GM19351 (cell line): ENCODE data around the gene LAMA2.

Experiments
- ATAC-seq: cut with Tn5 transposase; IDR thresholded peaks from one replicate; pipeline ENCODE4 v1.9.1; 2021; ENCODE audit warnings: mild to moderate bottlenecking, moderate library complexity; ENCODE audit not compliant: unreplicated experiment

Gene LAMA2

DNA sequence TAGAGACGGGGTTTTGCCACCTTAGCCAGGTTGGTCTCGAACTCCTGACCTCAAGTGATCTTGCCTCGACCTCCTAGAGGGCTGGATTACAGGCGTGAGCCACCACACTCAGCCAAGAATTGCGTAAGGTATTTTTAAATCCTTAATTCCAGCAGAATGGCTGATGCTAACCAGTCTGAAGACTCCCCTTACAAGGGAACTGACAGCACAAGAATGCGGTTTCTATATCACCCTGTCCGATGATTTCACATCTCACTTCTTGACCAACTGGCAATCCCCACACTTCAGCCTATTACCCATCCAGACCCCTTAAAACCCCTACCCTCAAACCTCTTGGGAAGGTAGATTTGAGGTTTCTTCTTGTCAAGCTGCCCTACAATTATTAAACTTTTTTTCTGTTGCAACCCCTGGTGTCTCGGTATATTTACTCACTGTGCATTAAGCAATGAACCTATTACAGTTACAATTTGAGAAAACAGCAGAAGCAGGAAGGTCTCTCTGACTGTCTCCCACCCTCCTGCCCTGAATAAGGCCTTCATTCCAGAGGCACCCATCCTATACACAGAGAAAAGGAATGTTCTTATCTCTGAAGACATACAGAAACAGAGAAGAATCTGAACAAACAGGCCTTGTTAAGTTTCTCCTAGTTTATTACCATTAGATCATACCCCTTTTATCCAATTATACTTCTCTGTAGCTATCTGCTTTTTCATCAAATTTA is 662.1 kb downstream of the LAMA2 start:
- no peak for ATAC-seq

DNA sequence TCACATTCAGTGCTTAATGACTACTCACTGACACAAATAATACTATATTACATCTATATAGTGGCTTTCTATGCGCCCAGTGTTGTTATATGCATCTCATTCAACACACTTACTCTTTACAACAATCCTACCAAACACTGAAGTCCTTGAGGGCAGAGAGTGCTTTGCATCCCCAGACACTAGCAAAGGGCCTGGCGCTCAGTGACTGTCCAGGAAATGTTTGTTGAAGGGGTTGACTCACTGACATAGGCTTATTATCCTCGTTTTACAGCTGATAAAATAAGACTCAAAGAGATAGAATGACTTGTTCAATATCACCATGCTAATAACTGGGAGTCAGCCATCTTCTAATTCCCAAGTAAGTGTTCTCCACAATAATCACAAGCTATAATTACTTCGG is 663.8 kb downstream of the LAMA2 start:
- no peak for ATAC-seq

DNA sequence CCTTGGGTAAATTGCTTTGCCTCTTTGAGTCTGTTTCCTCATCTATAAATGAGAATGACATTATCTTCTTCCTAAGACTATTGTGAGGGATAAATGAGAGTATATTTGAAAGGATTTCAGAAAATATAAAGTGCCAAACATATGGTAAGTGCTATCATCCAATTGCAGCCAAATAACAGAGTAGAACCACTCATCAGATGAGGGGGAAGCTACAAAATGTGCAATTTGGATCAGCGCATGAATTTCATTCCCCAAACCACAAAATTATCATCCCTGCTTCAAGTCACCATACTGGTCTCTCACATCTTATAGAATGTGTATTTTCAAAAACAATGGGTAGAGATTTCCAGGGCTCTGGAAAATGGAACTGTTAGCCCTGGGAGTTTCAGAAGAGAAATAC is 668.5 kb downstream of the LAMA2 start:
- no peak for ATAC-seq

DNA sequence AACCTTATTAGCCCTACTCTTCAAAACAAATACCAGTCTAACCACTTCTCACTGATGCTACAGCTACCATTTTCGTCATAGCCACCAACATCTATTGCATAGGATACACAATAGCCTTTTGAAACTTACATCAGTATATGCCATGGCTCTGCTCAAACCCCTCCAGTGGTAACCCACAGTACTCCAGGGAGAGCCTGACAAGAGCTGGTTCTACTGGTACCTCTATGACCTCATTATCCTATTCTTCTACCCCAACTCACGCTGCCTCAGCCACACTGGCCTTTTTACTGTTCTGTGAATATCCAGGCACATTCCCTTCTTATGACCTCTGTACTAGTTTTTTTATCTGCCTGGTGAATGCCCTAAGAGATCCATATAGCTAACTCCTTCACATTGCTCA is 669.5 kb downstream of the LAMA2 start:
- no peak for ATAC-seq

DNA sequence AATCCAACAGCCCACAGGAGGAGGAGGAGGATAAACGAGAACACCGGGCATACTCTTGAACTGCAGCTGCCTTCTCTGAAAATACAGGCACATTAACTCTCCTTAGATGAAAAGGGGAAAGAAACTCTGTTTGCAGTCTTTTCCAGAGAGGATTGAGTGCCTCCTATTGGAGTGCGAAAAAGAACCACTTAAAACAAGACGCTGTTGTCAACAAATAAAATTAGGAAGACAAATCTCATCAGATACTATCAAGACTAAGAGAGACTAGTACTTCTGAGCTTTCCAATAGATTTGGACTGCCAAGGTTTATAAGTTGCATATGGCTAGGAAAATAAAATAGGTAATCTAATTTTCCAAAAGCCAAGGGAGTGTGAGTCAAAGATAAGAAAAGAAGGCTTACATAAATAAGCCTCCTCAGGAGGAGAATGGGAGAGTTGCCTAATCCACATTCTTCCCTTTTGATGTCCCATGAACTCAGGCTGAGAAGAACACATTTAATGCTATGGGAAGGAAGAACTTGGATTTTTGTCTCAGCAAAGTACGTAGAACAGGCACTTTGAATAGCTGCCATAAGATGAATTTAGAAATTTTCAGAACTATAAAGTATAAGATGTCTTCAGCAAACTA is 672.4 kb downstream of the LAMA2 start:
- ATAC-seq = no peak

DNA sequence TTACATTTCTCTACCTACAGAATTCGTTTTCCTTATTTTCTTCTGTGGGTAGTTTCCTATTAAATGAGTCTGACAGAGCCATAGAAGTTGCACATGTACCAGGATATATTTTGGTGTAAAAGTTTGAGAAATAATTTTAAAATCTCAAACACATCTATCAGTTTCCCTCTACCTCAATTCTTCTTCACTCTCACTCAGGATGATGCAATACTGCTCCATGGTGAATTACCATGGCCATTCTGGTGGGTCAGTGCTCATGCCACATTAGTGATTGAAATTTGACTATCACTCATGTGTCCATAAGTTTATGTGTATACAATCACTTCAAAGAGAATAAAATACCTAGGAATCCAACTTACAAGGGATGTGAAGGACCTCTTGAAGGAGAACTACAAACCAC is 675.3 kb downstream of the LAMA2 start:
- no peak for ATAC-seq

DNA sequence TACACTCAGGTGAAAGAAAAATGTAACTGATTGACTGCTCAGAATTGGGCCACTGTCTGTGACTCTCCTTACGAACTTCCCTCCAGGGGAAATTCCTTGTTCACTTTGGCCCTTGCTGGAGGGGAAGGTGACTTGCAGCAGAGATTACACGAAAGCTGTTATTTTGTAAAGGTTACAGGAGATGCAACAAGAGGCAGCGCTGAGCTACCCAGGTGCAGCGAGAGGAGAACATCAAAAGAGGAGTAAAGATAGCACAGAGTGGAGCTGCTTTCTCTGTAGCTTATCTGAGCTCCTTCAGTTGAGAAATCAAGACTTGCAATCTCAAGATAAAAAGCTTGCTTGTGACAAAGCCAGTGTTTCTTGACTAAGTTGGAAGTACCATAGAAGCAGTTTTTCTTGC is 682.4 kb downstream of the LAMA2 start:
- ATAC-seq = no peak

DNA sequence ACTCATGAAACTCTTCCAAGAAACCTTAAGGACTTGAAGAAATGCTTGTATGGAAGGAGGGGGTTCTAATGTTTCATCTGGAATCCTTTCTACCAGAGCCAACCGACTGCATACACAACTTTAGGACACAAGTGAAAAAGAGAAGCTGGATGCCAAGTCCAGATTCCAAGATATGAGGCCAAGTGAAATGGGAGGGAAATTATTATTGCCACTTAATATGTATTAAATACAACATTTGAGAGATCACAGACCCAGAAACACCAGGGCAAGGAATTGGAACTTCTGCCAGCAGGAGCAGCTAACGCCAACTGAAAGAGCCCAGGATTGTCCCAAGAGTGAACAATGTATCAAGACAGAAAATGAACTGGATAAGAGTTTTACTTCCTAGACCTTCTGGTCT is 682.9 kb downstream of the LAMA2 start:
- ATAC-seq = no peak
